ENCODE data around the gene DOK7.

The DOK7 gene

DNA sequence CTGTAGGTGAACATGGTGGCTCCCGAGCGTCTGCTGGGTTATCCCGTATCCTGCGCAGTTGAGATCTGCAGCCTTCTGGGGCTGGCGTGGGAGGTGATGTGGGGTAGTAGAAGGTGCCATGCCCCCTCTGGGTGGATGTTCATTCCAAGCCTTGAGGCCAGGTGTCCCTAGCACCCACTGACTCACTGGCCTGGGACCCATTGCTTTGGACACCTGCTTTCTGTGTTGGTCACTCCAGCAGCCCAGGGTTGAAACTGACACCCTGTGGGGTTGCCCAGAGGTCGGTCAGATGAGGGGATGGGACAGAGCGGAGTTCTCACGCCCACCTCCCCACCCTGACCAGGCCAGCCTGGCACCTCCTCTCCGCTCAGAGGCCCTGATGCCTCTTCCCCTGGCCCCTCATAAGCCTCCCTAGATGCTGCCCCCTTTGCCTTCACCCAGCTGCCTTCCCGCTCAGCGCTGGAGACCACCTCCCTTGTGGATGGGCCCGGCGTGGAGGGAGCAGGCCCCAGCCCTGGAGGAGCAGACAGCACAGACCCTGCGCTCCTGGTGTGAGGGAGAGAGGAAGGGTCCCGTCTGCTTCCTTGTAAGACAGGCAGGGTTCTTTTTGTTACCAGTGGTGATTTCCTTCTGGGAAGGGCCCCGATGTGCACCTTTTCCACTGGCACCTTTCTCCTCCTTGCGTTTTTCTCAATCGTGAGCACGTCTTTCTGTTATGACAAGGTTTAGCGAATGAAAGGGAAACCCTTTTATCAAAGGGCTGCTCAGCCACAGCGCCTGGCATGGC lies 2.0 kb downstream of the DOK7 start:
- DNase-seq = no peak

DNA sequence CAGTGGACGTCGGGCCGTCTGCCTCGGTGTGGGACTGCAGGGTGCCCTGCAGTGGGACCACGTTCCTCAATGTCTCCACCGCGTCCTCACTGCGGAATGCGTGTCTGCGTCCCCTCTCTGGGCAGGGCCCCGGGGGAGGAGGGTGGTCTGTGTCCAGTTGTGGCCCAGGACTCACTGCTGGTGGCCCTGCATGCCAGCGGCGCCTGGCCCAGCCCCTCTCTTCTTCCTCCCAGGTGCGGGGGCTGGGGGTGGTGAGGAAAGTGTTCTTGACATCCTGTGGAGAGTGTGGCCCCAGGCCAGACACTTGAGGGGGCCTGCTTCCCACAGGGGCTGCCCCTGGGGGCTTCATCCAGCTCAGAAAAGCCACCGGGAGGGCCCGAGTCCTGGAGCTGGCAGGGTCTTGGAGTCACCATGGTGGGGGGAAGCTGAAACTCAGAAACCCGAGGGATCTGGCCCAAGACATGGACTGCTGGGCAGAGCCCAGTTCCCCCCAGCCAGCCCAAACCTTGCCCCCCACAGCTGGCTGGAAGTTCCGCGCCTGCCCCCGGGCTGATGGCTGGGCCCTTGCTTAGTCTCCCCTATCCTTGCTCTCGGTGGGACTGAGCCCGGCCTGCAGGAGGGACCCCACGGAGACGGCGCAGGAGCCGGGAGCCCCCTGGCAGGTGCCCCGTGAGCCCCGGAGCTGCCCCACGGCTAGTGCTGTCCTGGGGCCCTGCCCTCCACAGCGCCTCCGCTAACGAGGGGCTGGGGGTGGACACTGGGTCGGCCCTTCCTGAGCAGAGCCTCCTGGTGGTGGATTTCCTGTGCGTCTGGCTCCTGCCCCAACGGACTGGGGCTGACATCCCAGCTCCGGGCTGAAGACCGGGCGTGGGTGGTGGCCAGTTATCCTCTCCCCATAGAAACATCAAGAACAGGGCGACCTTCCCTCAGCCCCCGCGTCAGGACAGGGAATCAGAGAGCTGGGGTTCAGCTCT lies 2.9 kb downstream of the DOK7 start:
- no peak for DNase-seq

DNA sequence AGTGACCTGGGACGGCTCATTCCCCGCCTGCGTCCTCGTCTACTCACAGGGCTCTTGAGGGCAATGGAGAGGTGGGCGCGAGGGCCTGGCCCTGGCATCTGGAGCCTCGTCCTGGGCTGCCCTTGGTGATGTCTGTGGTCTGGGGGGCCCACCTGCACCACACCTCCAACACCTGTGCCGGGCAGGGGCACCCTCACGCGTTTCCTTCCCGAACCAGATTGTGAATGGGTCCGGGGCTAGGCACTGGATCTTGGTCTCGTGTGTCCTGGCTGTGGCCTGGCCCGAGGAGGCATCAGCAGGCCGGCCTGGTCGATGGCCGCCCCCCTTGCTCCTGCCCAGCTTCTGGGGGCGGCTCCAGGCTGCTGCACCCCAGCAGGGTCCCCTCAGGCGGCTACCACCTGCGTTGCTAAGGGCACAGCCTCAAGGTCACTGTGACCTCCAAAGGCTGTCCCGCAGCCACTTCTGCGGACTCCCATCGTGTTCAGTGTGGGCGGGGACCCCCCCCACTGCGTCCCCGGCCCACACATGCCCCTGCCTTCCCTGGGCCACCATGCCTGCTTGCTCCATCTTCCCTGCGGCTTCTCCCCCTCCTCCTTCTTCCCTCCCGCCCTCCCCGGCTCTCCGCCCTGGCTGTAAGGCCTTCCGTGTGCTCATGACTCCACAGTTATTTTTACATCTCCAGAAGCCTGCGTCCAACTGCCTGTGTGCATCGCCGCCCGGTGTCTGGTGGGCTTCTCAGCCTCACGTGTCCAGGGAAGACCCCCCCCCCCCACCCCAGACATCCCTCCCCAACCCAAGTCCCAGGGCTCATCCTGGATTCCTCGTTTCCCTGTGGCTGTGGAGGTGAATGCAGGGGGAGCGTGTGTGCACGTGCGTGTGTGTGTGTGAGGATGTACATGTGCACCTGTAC lies 3.8 kb downstream of the DOK7 start:
- no peak for DNase-seq

DNA sequence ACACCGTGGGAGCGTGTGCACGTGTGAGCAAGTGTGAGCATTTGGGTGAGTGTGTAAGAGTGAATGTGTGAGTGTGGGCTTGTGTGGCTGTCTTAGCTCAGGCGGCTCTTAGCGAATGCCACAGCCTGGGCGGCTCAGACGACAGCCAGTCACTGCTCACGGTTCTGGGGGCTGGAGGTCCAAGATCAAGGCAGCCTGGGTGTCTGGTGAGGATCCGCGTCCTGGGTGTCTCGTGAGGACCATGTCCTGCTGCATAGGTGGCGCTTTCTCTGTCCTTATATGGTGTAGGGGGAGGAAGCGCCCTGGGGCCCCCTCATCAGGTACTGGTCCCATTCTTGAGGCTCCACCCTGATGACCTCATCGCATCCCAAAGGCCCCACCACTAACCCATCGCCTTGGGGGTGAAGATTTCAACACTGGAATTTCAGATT lies 4.5 kb downstream of the DOK7 start:
- DNase-seq = no peak

DNA sequence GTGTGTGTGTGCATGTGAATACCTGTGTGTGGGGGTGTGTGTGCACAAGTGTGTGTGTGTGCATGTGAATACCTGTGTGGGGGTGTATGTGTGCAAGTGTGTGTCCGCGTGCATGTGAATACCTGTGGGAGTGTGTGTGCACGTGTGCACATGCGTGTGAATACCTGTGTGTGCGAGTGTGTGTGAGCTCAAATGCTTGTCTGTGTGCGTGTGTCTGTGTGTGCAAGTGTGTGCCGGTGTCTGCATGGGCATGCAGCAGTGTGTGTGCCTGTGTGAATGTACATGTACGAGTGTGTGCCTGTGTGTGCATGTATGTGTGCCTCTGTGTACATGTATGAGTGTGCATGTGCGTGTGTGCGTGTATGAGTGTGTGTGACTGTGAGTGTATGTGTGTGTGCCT lies 5.0 kb downstream of the DOK7 start:
- no peak for DNase-seq

DNA sequence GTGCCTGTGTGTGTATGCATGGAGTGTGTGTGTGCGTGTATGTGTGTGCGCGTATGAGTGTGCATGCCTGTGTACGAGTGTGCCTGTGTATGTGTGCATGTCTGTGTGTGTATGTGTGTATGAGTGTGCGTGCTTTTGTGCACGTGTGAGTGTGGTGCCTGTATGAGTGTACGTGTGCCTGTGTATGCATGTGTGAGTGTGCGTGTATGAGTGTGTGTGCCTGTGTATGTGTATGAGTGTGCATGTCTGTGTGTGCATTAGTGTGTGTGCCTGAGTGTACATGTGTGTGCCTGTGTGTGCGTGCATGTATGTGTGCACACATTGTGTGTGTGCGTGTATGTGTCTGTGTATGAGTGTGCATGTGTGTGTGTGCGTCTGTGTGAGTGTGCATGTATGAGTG lies 5.7 kb downstream of the DOK7 start:
- no peak for DNase-seq

DNA sequence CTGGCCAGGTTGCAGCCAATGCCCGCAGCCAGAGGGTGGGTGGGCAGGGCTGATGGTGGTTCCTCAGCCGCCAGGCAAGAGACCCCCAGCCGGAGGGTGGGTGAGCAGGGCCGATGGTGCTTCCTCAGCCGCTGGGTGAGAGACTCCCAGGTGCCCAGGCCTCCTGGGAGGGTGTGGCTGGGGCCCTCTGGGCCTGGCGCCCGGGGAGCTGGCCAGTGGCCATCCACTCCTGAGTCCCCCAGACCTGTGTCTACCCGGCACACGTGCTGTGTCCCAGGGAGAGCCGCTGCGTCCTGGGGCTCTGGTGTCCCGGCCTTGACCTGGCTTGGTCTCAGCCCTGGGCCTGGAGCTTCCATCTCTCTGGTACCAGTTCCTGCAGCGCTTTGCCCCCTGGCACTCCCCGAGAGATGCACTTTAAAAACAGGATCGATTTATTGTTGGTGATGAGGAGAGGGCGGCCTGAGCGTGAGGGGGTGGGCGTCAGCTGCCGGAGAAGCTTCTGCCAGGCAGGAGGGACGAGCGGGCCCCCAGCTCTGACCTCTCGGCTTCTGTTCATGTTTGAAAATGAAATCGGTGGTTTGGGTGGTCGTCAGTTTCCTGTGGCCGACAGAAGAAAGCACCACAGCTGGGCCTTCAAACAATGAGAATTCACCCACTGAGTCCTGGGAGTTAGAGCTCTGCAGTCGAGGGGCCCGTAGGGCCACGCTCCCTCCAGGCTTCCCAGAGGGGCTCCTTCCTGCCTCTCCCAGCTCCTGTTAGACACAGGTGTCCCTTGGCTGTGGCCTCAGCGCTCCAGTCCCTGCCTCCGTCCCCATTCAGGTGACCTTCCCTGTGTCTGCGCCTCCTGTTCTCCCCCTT lies 6.5 kb downstream of the DOK7 start:
- no peak for DNase-seq

DNA sequence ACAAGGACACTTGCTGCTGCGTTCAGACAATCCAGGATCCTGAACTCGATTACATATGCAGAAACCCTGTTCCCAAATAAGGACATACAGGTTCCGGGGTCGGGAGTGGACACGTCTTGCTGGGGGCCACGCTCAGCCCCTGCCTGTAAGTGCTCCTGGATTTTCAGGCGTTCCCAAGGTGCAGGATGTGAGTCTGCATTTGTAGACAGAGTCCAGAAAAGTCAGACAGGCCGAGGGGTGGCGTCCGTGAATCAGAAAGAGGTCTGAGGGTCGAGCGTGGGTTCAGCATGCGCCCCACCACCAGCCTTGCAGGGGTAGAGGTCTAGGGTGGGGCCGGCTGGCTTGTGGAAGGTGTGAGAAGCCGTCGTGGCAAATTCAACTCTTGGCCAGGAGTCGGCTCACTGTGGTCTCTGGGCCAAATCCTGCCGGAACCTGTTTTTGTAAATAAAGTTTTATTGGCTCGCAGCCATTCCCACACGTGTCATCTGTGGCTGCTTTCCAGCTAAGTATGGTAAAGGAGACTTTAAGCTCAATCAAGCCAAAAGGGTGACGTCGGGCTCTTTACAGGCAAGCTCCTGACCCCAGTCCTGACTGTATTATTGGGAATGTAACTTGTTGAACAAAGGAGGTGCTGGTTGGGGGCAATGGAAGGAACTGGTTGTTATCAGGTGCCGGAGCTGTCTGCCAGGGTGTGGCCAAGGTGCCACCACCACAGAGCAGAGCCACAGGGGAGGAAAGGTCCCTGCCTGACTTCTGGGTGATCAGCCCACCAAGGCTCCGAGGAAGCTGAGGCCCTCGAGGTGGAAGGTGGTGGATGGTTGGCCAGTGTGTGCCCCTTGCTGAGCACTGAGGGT lies 7.4 kb downstream of the DOK7 start:
- no peak for DNase-seq

DNA sequence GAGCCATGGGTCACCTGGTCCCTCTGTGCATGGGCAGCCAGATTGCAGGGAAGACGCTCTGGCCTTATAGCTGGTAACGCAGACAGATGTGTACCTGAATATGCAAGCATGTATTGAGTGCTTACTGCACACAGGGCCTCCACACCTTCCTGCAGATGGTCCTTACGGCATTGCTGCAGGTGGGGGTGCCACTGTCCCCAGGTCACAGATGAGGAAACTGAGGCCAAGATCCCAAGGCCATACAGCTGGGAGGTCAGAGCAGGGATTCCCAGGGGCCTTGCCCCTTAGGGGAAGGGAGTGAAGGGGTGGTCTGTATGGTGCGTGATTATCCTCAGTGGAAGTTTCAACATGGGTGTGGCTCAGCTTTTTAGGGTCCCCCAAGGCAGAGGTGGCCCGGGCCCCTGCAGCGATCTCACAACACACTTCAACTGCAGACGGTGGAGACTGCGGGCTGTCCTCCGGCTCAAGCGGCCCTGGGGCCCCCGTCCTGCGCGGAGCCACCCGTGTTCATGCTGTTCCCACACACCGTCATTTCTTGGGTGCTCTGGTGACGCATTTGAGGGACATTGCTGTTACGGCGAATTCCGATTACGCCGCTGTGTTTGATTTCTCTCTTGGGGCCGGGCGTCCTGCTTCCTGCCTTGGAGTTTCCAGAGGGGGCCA lies 8.1 kb downstream of the DOK7 start:
- no peak for DNase-seq

DNA sequence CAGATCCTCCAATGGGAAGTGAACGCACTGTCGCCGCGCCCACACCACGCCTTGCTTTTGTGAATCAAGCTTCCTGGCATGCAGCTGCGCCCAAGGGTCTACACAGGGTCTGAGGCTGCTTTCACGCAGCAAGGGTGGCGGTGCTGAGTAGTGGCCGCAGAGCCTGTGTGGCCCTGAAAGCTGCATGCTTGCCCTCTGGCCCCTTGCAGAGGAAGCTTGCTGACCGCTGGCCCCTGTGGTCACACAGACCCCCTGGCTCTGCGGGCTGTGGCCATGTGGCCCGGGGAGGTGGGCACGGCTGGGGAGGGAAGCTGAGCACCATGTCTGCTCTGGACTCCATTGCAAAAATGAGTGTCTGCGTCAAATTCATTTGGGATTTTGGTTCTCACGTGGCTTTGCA lies 8.8 kb downstream of the DOK7 start:
- DNase-seq = no peak

DNA sequence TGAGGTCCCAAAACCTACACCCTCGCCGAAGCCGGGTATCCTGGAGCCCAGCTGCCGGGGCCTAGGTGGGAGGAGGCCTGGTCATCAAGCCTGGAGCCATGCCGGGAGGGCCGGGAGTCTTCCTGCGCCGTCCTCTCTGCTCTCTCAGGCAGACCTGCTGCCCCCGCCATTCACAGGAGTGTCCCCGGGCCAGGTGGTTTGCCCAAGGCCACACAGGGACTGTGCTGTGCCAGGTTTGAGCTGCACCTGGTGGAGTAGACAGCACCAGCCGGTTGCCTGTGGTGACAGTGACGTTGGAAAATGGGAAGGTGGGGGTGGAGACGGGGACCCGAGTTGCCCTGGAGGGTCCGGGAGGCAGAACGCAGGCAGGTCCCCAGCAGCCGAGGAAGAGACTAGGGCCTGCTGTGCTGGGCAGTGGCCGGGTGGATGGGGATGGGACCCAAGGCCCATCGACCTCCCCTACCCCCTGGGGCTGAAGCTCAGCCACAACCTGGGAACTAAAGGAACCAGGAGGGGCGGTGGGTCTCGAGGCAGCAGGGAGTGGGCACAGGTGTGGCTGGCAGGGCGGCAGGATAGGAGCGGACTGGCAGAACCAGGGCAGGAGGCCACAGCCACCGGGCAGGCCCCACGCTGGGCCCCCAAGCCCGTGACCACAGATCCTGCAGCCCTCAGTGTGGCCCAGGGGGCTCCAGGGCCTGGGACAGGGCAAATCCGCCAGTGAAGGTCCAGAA lies 9.5 kb downstream of the DOK7 start:
- DNase-seq = no peak

DNA sequence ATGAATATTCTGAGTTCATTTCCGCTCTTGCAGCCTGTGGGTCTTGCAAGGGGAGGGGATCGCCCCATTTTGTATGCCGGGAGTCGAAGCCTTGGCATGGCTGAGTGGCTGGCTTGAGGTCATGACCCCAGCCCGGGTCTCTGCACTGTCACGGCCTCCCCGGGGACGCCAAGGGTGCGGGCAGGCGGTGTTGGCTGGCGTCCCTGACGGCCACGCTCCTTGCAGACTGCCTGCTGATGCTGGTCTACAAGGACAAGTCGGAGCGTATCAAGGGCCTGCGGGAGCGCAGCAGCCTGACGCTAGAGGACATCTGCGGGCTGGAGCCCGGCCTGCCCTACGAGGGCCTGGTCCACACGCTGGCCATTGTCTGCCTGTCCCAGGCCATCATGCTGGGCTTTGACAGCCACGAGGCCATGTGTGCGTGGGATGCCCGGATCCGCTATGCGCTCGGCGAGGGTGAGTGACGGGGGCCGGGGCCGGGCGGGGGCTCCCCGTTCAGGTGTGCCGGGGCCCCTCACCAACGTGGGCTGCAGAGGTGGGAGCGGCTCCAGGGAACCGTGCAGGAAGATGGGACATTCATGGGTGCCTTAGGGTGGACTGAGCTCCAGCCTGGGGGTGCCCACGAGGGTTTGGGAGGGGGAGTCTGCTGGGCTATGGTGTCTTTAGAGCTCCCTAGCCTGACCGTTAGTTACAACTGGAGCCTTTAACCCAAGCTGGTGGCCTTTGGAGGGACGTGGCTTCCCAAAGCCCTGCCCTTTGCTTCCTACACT lies 10.3 kb downstream of the DOK7 start:
- DNase-seq = no peak

DNA sequence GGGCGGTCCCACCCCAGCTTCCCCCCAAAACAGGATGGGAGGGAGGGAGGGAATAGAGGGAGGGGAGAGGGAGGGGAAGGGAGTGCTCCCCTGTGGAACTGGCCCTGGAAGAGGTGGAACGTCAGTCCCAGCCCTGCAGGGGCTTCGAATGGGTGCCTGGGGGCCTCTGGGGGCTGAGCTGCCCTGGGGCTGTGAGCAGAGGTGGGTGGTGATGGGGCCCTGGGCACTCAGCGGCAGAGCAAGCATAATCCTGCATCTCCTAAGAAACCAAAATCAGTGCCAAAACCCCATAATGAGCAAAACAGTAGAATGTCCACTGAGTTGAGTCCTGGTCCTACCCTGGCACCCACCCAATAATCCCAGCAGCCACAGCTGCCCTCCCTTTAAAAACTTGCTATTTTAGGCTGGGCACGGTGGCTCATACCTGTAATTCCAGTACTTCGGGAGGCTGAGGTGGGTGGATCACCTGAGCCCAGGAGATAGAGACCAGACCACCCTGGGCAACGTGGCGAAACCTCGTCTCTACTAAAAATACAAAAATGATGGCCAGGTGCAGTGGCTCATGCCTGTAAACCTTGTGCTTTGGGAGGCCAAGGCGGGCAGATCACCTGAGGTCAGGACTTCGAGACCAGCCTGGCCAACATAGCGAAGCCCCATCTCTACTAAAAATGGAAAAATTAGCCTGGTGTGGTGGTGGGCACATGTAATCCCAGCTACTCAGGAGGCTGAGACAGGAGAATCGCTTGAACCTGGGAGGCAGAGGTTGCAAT lies 11.1 kb downstream of the DOK7 start:
- DNase-seq = no peak

DNA sequence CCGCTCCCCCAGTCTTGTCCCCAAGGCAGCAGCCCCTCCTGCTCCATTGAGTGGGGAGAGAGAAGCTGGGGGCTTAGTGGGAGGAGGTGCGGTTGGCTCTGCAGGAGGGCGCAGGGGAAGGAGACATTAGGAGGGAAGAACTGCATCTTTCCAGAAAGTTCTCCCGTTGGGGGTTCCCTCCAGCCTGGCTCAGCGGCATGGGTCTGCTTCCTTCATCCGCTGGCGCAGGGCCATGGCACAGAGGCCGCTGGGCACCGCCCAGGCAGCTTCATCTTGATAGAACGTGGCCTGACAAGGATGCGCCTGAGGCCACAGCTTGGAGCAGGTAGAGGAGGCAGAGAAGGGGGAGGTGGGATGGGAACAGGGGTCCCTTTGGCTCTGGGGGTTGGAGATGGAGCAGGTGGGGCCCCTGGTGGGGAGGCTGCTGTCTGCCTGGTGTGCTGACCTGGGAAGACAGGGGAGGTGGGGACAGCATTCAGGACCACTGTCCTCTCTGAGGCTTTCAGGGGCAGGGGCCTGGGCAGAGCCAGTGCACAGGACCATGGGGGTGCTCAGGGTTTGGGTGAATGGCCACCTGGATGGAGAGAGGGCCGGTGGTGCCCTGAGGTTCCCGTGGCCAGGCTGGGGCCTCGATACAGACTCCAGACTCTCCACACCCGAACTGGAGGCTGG lies 12.1 kb downstream of the DOK7 start:
- no peak for DNase-seq

DNA sequence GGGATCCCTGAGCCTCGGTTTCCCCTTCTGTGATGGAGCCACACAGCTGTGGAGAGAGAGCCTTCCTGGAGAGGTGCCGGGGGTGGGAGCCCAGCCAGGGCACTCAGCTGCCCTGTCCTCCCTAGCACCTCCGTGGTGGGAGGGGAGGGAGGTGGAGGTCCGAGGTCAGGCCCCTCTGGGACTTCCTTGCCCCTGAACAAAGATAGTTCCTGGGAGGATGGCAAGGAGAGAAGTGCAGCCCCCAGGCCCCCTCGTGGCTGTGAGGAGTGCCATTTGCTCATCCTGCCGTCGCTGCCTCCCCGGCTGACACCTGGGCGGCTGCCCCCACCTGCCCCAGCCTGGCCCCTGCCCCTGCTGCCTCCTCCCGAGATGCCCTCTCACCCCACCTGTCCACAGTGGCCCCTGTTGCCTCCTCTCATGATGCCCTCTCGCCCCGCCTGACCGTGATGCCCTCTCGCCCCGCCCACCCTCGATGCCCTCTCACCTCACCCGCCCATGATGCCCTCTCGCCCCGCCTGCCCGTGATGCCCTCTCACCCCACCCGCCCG lies 12.7 kb downstream of the DOK7 start:
- DNase-seq = no peak

DNA sequence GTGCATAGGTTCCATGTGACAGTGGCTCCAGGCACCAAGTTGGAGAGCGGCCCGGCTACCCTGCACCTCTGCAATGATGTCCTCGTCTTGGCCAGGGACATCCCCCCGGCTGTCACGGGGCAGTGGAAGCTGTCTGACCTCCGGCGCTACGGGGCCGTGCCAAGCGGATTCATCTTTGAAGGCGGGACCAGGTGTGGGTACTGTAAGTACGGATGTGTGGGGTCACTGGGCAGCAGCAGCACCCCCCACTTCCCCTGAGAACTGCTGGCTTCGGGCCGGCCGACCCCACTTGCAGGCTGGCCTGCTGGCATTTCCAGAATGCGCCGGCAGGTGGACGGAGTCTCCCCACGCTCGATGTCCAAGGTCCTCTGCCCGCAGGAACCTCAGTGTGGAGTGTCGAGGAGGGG lies 13.2 kb downstream of the DOK7 start:
- no peak for DNase-seq

Measured in CD4-positive, alpha-beta T cell treated with Interleukin-1 beta for 1 hour (primary cell).